ENCODE results near the gene ARPP21.

DNA sequence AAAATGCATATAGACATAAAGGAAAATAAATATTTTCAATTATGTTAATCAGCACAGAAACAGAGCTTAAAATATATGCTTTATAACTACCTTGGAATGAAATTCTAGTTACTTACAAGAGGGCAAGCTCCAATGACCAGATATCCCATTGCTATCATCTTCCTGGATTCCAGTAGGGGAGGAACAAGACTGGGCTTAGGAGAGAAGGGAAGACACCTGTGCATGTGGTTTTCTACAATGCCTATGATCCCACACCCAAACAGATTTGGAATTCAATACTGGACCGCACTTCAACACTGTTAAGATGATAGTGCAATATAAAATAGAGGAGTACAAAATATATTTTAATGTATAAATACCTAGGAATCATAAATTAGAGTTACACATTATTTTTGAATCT lies 79.6 kb downstream of the ARPP21 start:
- TF ChIP-seq ARNTL (CRISPR knock-in tag; IDR thresholded peaks at IDR 0.05; ENCODE audit: borderline replicate concordance, low read depth) = no peak
- TF ChIP-seq, protein P1, sequence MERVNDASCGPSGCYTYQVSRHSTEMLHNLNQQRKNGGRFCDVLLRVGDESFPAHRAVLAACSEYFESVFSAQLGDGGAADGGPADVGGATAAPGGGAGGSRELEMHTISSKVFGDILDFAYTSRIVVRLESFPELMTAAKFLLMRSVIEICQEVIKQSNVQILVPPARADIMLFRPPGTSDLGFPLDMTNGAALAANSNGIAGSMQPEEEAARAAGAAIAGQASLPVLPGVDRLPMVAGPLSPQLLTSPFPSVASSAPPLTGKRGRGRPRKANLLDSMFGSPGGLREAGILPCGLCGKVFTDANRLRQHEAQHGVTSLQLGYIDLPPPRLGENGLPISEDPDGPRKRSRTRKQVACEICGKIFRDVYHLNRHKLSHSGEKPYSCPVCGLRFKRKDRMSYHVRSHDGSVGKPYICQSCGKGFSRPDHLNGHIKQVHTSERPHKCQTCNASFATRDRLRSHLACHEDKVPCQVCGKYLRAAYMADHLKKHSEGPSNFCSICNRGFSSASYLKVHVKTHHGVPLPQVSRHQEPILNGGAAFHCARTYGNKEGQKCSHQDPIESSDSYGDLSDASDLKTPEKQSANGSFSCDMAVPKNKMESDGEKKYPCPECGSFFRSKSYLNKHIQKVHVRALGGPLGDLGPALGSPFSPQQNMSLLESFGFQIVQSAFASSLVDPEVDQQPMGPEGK (CRISPR knock-in tag; IDR thresholded peaks at IDR 0.05; ENCODE audit: borderline replicate concordance) = no peak
- TF ChIP-seq ISL1 (CRISPR knock-in tag; IDR thresholded peaks at IDR 0.05) = no peak
- no peak for TF ChIP-seq OSR1 (CRISPR knock-in tag; IDR thresholded peaks at IDR 0.05)
- TF ChIP-seq, protein P2, sequence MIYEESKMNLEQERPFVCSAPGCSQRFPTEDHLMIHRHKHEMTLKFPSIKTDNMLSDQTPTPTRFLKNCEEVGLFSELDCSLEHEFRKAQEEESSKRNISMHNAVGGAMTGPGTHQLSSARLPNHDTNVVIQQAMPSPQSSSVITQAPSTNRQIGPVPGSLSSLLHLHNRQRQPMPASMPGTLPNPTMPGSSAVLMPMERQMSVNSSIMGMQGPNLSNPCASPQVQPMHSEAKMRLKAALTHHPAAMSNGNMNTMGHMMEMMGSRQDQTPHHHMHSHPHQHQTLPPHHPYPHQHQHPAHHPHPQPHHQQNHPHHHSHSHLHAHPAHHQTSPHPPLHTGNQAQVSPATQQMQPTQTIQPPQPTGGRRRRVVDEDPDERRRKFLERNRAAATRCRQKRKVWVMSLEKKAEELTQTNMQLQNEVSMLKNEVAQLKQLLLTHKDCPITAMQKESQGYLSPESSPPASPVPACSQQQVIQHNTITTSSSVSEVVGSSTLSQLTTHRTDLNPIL (CRISPR knock-in tag; IDR thresholded peaks at IDR 0.05; ENCODE audit: low read depth) = no peak
- TF ChIP-seq, protein P3, sequence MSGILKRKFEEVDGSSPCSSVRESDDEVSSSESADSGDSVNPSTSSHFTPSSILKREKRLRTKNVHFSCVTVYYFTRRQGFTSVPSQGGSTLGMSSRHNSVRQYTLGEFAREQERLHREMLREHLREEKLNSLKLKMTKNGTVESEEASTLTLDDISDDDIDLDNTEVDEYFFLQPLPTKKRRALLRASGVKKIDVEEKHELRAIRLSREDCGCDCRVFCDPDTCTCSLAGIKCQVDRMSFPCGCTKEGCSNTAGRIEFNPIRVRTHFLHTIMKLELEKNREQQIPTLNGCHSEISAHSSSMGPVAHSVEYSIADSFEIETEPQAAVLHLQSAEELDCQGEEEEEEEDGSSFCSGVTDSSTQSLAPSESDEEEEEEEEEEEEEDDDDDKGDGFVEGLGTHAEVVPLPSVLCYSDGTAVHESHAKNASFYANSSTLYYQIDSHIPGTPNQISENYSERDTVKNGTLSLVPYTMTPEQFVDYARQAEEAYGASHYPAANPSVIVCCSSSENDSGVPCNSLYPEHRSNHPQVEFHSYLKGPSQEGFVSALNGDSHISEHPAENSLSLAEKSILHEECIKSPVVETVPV (CRISPR knock-in tag; IDR thresholded peaks at IDR 0.05) = no peak
- TF ChIP-seq ESRRG (CRISPR knock-in tag; IDR thresholded peaks at IDR 0.05) = no peak
- no peak for TF ChIP-seq TOX (CRISPR knock-in tag; IDR thresholded peaks at IDR 0.05; ENCODE audit: borderline replicate concordance)
